ENCODE measurements around the gene DBNDD1.

DNA sequence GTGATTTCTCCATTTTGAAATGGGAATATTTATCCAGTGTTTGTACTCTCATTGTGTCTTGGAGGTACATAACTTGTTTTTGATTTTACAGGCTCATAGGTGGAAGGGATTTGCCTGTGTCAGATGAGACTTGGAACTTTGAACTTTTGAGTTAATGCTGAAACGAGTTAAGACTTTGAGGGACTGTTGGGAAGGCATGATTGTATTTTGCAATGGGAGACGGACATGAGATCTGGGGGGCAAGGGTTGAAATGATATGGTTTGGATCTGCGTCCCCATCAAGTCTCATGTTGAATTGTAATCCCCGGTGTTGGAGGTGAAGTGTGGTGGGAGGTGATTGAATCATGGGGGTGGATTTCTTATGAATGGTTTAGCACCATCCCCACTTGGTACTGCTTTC lies 36.1 kb upstream of the DBNDD1 start:
- TF ChIP-seq, protein P1, sequence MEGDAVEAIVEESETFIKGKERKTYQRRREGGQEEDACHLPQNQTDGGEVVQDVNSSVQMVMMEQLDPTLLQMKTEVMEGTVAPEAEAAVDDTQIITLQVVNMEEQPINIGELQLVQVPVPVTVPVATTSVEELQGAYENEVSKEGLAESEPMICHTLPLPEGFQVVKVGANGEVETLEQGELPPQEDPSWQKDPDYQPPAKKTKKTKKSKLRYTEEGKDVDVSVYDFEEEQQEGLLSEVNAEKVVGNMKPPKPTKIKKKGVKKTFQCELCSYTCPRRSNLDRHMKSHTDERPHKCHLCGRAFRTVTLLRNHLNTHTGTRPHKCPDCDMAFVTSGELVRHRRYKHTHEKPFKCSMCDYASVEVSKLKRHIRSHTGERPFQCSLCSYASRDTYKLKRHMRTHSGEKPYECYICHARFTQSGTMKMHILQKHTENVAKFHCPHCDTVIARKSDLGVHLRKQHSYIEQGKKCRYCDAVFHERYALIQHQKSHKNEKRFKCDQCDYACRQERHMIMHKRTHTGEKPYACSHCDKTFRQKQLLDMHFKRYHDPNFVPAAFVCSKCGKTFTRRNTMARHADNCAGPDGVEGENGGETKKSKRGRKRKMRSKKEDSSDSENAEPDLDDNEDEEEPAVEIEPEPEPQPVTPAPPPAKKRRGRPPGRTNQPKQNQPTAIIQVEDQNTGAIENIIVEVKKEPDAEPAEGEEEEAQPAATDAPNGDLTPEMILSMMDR (IDR thresholded peaks at IDR 0.05) = no peak
- no peak for TF ChIP-seq EP300 (IDR thresholded peaks at IDR 0.05)

All from ovary (tissue), 3 donors.